H9 (cell line): ENCODE results near the gene SPIB. TPM values are rescaled to one million over a fixed set of nuclear protein-coding genes. Genes with fewer than 3 reads are reported as not detected.

ENCODE experiments used
- DNase-seq: peaks from one replicate; pipeline ENCODE4 v3.0.0-alpha.2; 2017
- H2AFZ ChIP-seq: one replicate; pipeline ENCODE4 v1.6.1; 2013; ENCODE audit warnings: mild to moderate bottlenecking, low read length, control low read depth, moderate library complexity
- H2AK5ac ChIP-seq: 2 replicates; pipeline ENCODE4 v1.6.1; 2013; ENCODE audit warnings: low read length, control low read depth, mixed read lengths; ENCODE audit not compliant: insufficient read length
- H2BK120ac ChIP-seq: one replicate; pipeline ENCODE4 v1.6.1; 2013; ENCODE audit warnings: low read depth, mild to moderate bottlenecking, low read length, control low read depth, inconsistent platforms; ENCODE audit not compliant: poor library complexity, severe bottlenecking
- H2BK12ac ChIP-seq: 2 replicates; pipeline ENCODE4 v1.6.1; 2013; ENCODE audit warnings: low read length, control low read depth, mixed read lengths, low read depth; ENCODE audit not compliant: insufficient read length
- H2BK15ac ChIP-seq: 2 replicates; pipeline ENCODE4 v1.6.1; 2013; ENCODE audit warnings: low read depth, low read length, control low read depth
- H2BK20ac ChIP-seq: one replicate; pipeline ENCODE4 v1.6.1; 2013; ENCODE audit warnings: low read depth, mild to moderate bottlenecking, low read length, control low read depth, inconsistent platforms; ENCODE audit not compliant: poor library complexity, severe bottlenecking
- H2BK5ac ChIP-seq: 2 replicates; pipeline ENCODE4 v1.6.1; 2013; ENCODE audit warnings: low read length, control low read depth, mixed read lengths; ENCODE audit not compliant: insufficient read length
- H3K14ac ChIP-seq: 2 replicates; pipeline ENCODE4 v1.6.1; 2013; ENCODE audit warnings: low read length, control low read depth; ENCODE audit not compliant: insufficient read depth
- H3K18ac ChIP-seq: 2 replicates; pipeline ENCODE4 v1.6.1; 2013; ENCODE audit warnings: low read depth, mild to moderate bottlenecking, mixed read lengths, low read length, control low read depth; ENCODE audit not compliant: insufficient read length
- H3K23ac ChIP-seq: 2 replicates; pipeline ENCODE4 v1.6.1; 2013; ENCODE audit warnings: low read length, control low read depth, mixed read lengths, low read depth; ENCODE audit not compliant: insufficient read length
- H3K23me2 ChIP-seq: 2 replicates; pipeline ENCODE4 v1.6.1; 2013; ENCODE audit warnings: low read depth, mild to moderate bottlenecking, mixed read lengths, low read length, control low read depth; ENCODE audit not compliant: insufficient read length, poor library complexity, severe bottlenecking
- H3K27ac ChIP-seq: 2 replicates; pipeline ENCODE4 v1.5.1; 2013; ENCODE audit warnings: low read length, control low read depth, mixed read lengths, low read depth; ENCODE audit not compliant: insufficient read length
- H3K27me3 ChIP-seq: 2 replicates; pipeline ENCODE4 v1.6.1; 2013; ENCODE audit warnings: low read length, control low read depth, inconsistent platforms; ENCODE audit not compliant: insufficient read depth
- H3K4ac ChIP-seq: 2 replicates; pipeline ENCODE4 v1.6.1; 2013; ENCODE audit warnings: low read depth, mild to moderate bottlenecking, control low read depth, inconsistent platforms, low read length, moderate library complexity
- H3K4me1 ChIP-seq: 2 replicates; pipeline ENCODE4 v1.6.1; 2013; ENCODE audit warnings: low read length, control low read depth, inconsistent platforms; ENCODE audit not compliant: insufficient read depth
- H3K4me2 ChIP-seq: 2 replicates; pipeline ENCODE4 v1.6.1; 2013; ENCODE audit warnings: low read length, control low read depth, mixed read lengths; ENCODE audit not compliant: insufficient read length, insufficient read depth
- H3K56ac ChIP-seq: 2 replicates; pipeline ENCODE4 v1.6.1; 2013; ENCODE audit warnings: low read depth, mild to moderate bottlenecking, mixed read lengths, low read length, control low read depth; ENCODE audit not compliant: insufficient read length
- H3K79me1 ChIP-seq: 2 replicates; pipeline ENCODE4 v1.6.1; 2013; ENCODE audit warnings: low read depth, mild to moderate bottlenecking, moderate library complexity, low read length, control low read depth, inconsistent platforms; ENCODE audit not compliant: insufficient read depth, poor library complexity, severe bottlenecking
- H3K79me2 ChIP-seq: 2 replicates; pipeline ENCODE4 v1.6.1; 2013; ENCODE audit warnings: low read length, control low read depth, inconsistent platforms; ENCODE audit not compliant: insufficient read depth
- H3K9ac ChIP-seq: 2 replicates; pipeline ENCODE4 v1.6.1; 2013; ENCODE audit warnings: low read length, control low read depth, mixed read lengths; ENCODE audit not compliant: insufficient read length; ENCODE audit errors: extremely low read depth
- H3K9me3 ChIP-seq: one replicate; pipeline ENCODE4 v1.6.1; 2013; ENCODE audit warnings: low read depth, low read length, inconsistent platforms; ENCODE audit not compliant: control insufficient read depth
- H3T11ph ChIP-seq: one replicate; pipeline ENCODE4 v1.6.1; 2013; ENCODE audit warnings: mild to moderate bottlenecking, low read length, control low read depth, inconsistent platforms
- H4K20me1 ChIP-seq: one replicate; pipeline ENCODE4 v1.6.1; 2013; ENCODE audit not compliant: control insufficient read depth, insufficient read length, insufficient read depth
- H4K5ac ChIP-seq: 2 replicates; pipeline ENCODE4 v1.6.1; 2013; ENCODE audit warnings: low read depth, mild to moderate bottlenecking, mixed read lengths, low read length, control low read depth; ENCODE audit not compliant: insufficient read length
- H4K8ac ChIP-seq: replicated peaks from 2 replicates; pipeline ENCODE4 v1.6.1; 2013; ENCODE audit warnings: low read length, control low read depth, mixed read lengths, low read depth; ENCODE audit not compliant: insufficient read length
- H4K91ac ChIP-seq: 2 replicates; pipeline ENCODE4 v1.6.1; 2013; ENCODE audit warnings: low read depth, mild to moderate bottlenecking, moderate library complexity, mixed read lengths, low read length, control low read depth; ENCODE audit not compliant: insufficient read length
- H3K27ac Mint-ChIP-seq, 3 experiments: 2 replicates in 2 of 3; 3 replicates in 1 of 3; pipeline ENCODE4 v1.8.0; 2020 to 2021; ENCODE audit warnings: mixed read lengths in 3 of 3, mild to moderate bottlenecking in 1 of 3, moderate library complexity in 1 of 3
- H3K27me3 Mint-ChIP-seq: 2 replicates; pipeline ENCODE4 v1.8.0; 2021; ENCODE audit warnings: low read depth, mild to moderate bottlenecking, moderate library complexity, mixed read lengths
- H3K36me3 Mint-ChIP-seq, 3 experiments: 2 replicates in 2 of 3; 3 replicates in 1 of 3; pipeline ENCODE4 v1.8.0; 2020 to 2021; ENCODE audit warnings: low read depth in 3 of 3, mixed read lengths in 3 of 3; ENCODE audit not compliant: insufficient read depth in 1 of 3
- H3K4me1 Mint-ChIP-seq, 2 experiments: 2 replicates each; pipeline ENCODE4 v1.8.0; 2020; ENCODE audit warnings: mixed read lengths in 2 of 2
- H3K4me3 Mint-ChIP-seq, 2 experiments: 2 replicates in 1 of 2; 3 replicates in 1 of 2; pipeline ENCODE4 v1.8.0; 2020 to 2021; ENCODE audit warnings: mild to moderate bottlenecking in 2 of 2, mixed read lengths in 2 of 2, moderate library complexity in 1 of 2
- H3K9me3 Mint-ChIP-seq, 2 experiments: 2 replicates in 1 of 2; 3 replicates in 1 of 2; pipeline ENCODE4 v1.8.0; 2020; ENCODE audit warnings: mild to moderate bottlenecking in 2 of 2, mixed read lengths in 2 of 2, moderate library complexity in 1 of 2
- CTCF ChIP-seq: fragments of 200-600 bp; sonication (generic); conservative IDR thresholded peaks from 3 replicates; pipeline ENCODE4 v1.8.0; 2021; ENCODE audit warnings: antibody characterized with exemption, mild to moderate bottlenecking
- WGBS: extraction: QIAGEN DNeasy Blood & Tissue Kit; methylation state at CpG from one replicate; pipeline ENCODE4 v1.1.7; 2013; ENCODE audit warnings: missing lambda C conversion rate, low lambda C conversion rate, mixed read lengths; ENCODE audit not compliant: insufficient read length; ENCODE audit errors: extremely low coverage; 5-methylcytosine and 5-hydroxymethylcytosine counted together
- total RNA-seq: library from RNA; stranded (reverse); gene quantifications from 2 replicates; pipeline ENCODE4 v1.2.1, GENCODE V29; 2021

The SPIB gene
- total RNA-seq, 1 experiment from 2014 or later, result 33.3 TPM

GRCh38 chr19:50459638-50460037, 40.9 kb downstream of the SPIB start:
- Histone ChIP-seq H3T11ph (no peak overlapping the region), H3K14ac (no peak overlapping the region), H3K27ac (no peak overlapping the region), H2BK12ac (no peak overlapping the region), H3K4me2 (no peak overlapping the region), H2AK5ac (no peak overlapping the region), H4K5ac (no peak overlapping the region), H4K8ac (no peak overlapping the region), H2BK15ac (no peak overlapping the region), H3K23ac (no peak overlapping the region), H4K91ac (no peak overlapping the region), H3K56ac (no peak overlapping the region), H3K9me3 (no peaks in the 10 kb centered on the region), H3K4ac (no peak overlapping the region), H3K79me2 (no peaks in the 10 kb centered on the region), H3K18ac (no peak overlapping the region), H3K4me1 (no peaks in the 10 kb centered on the region), H3K27me3 (no peaks in the 10 kb centered on the region), H3K9ac (no peak overlapping the region), H2BK120ac (no peak overlapping the region), H2AFZ (no peak overlapping the region), H2BK5ac (no peak overlapping the region), H3K23me2 (no peaks in the 10 kb centered on the region), H4K20me1 (no peaks in the 10 kb centered on the region), H2BK20ac (no peak overlapping the region), H3K79me1 (no peaks in the 10 kb centered on the region)
- H3K36me3 Mint-ChIP-seq, result peaks cover 0 to 3% (median 2%) of the 10 kb centered on the region in 3 experiments; a peak in 2 of 7 replicates
- no peak for TF ChIP-seq CTCF
- H3K27ac Mint-ChIP-seq, result peak overlapping the region in 1 of 3 experiments; percentile 12; a peak in 2 of 7 replicates
- H3K4me1 Mint-ChIP-seq, result peaks cover 2 to 5% of the 10 kb centered on the region in 2 experiments
- no peak overlapping the region for H3K4me3 Mint-ChIP-seq
- no CpG with 5 or more reads among the region's 1 CpG for WGBS
- no peaks in the 10 kb centered on the region; a peak in 1 of 5 replicates for H3K9me3 Mint-ChIP-seq
- H3K27me3 Mint-ChIP-seq, result peaks cover 15% of the 10 kb centered on the region
- no peak for DNase-seq
